Measurements from ENCODE around the gene PFDN1.

DNA sequence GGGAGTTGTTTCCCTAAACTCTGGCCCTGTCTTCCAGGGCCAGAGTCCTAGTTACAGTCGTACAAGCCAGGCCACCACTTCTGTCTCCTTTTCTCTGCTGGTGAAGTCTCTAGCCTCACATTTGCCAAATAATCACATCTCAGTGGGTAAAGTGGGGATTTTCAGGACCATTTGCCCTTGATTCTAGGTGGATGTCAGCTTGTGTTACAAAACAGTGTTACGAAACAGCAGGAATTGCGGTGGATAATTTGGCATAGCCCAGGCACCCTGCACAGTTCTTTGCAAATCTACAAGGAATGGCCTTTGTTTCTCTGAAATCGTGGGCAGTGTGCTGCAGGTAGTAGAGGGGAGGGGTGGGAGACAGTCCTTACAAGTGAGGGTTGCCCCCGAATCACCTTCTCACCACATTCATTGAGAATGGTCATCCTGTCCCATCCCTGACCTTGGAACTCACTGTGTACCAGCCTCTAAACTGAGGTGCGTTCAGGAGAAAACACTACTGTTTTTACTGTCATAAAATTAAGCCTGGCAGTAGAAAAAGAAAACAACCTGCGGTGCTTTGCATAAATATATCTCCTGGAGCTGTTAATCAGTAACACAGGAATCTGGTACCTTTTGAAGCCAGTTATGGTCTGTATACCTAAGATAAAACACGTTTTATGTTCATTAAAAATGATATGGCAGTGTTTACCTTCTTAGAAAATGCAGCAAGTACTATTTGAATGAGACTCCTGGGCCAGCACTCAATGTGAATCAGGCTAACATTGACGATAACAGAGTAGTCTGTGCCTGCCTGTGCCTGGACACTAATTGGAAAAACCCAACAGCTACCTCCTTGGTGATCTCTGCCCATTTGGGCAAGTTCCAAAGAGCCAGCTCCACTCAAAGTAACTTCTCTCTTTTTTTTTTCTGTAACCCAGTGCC lies 83.6 kb downstream of the PFDN1 start:
- TF ChIP-seq CTCF (IDR thresholded peaks at IDR 0.05) (no peak), POLR2AphosphoS5 (IDR thresholded peaks at IDR 0.05) (no peak)

Measured in transverse colon (tissue), 4 donors.